GM12872 (cell line): ENCODE results near the gene RPL18A.

Source experiments
- CTCF ChIP-seq: IDR thresholded peaks from 3 replicates; pipeline ENCODE4 v1.5.1; 2011; ENCODE audit warnings: low read depth, mild to moderate bottlenecking, low read length, moderate library complexity; ENCODE audit not compliant: insufficient read depth

The RPL18A gene

GRCh38 chr19:17843292-17843827 is 16.4 kb upstream of the RPL18A start:
- TF ChIP-seq CTCF = no peak

GRCh38 chr19:17843908-17844490 is 15.7 kb upstream of the RPL18A start:
- TF ChIP-seq CTCF = no peak

DNA sequence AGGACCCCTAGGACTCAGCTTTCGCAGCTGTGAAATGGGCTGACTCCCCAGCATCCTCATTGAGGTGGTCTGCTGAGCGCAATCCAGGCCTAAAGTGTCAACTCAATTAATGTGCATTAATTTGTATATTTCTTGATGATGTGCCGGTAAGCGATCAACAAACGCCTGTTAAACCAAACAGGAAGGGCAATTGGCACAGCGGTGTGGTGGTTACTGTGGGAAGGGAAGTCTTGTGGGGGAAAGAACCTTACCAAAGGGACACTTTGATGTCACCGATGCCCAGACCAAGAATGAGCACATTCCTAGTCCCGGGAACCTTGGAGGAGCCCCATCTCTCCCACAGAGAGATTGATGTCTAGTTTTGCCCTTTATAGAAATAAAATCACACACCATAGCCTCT is 13.6 kb upstream of the RPL18A start:
- TF ChIP-seq CTCF = no peak

DNA sequence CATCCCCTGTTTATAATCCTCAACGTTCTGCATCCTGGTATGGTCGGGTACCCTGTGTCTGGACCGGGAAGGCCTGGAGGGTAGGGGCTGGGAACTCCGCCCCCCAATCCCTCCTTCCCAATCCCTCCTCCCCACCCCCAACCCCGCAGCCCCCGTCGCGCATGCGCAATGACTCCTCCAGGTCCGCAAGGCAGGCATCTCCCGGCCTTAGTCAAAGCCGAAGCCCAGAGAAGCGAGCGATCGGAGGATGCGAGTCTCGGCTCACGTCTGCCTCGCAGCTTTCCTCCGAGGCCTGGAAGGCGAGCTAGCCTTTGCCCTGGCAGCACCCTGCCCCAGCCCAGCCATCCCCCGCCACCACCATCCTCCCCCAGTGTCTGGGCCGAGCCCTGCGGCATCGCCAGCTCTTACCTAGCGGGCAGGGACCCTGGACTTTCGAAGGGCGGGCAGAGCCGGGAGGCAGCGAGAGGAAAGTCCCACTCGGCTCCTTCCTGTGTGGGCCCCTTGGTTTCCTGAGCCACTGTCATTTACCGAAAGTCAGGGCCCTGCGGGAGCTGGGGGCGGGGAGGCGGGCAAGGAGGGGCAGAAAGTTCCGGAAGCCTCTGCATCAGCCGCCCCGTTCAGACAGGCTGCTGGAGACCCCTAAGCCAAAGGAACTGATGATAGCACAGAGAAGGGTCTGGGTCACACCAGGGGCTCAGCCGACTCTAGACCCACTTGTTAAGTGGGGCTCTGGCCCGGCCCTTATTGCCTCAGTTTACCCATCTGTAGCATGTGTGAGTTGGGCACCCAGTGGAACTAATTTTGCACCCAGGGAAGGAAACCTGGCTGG is 12.0 kb upstream of the RPL18A start, which contains the start of gene JAK3:
TSS of gene JAK3 (minus strand) at position 445 of the 829 bp plus-strand sequence. CDS start 3,565 bp downstream, outside the sequence.
- no peak for TF ChIP-seq CTCF

DNA sequence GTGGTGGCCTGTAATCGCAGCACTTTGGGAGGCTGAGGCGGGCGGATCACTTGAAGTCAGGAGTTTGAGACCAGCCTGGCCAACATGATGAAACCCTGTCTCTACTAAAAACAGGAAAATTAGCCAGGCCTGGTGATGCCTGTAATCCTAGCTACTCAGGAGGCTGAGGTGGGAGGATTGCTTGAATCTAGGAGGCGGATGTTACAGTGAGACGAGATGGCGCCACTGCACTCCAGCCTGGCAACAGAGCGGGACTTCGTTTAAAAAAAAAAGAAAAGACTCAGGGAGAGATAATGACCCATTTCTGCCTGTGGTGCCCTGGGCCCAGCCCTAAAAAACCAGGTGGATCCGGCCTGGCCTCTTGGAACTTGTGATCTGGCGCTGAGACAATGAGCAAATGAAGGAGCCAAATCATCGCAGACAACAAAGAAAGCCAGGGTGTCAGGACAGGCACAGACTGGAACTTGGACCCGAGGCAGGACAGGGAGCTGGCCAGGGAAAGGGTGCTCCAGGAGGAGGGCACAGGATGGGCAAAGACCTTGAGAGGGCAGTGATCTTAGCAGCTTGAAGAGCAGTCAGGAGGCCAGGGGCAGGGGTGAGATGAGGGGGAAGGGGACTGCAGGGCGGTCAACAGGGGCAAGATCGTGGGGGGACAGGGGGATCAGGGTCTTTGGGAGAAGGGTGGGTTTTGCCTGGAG is 11.0 kb upstream of the RPL18A start:
- no peak for TF ChIP-seq CTCF

DNA sequence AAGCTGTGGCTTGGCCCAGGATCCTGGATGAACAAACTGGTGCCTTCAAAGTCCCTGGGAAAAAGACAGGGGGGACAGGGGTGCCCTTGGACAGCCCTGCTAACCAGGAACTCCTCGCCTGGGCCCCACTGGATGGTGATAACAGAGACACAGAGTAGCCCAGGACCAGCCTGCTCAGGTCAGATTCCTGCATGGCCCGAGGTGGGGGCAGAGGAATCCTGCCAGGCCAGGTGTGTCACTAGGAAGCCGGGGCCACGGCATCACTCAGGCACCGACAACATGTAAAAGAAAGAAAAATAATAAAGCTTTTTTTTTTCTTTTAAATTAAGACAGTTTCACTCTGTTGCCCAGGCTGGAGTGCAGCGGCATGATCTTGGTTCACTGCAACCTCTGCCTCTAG is 5.6 kb upstream of the RPL18A start:
- TF ChIP-seq CTCF = no peak
